HEK293 (cell line): ENCODE results near the gene CDK4.

Experiments used
- KLF9 ChIP-seq: fragments of 450-650 bp; formaldehyde crosslinking; IDR thresholded peaks from 2 replicates; pipeline ENCODE4 v1.5.1; 2016; ENCODE audit warnings: missing biosample characterization, missing genetic modification characterization, low read depth
- REST ChIP-seq: fragments of 450-650 bp; formaldehyde crosslinking; IDR thresholded peaks from 2 replicates; pipeline ENCODE4 v1.5.1; 2016; ENCODE audit warnings: missing biosample characterization, missing genetic modification characterization
- ZFP69B ChIP-seq: fragments of 450-650 bp; formaldehyde crosslinking; IDR thresholded peaks from 2 replicates; pipeline ENCODE4 v1.5.1; 2016; ENCODE audit warnings: missing biosample characterization, missing genetic modification characterization
- ZNF10 ChIP-seq: fragments of 450-650 bp; formaldehyde crosslinking; IDR thresholded peaks from 2 replicates; pipeline ENCODE4 v1.5.1; 2017; ENCODE audit warnings: missing biosample characterization, missing genetic modification characterization
- ZNF211 ChIP-seq: fragments of 450-650 bp; formaldehyde crosslinking; IDR thresholded peaks from 2 replicates; pipeline ENCODE4 v1.5.1; 2016; ENCODE audit warnings: low read depth, missing biosample characterization, missing genetic modification characterization
- ZNF274 ChIP-seq, 2 experiments: fragments of 200-500 bp in 1 of 2; fragments of 450-650 bp in 1 of 2; sonication (Bioruptor generic) in 1 of 2; formaldehyde crosslinking in 1 of 2; IDR thresholded peaks; 2 replicates each; pipeline versions ENCODE4 v1.5.1 to v1.6.1; 2014 to 2016; ENCODE audit warnings: borderline replicate concordance in 1 of 2, inconsistent platforms in 1 of 2, low read length in 1 of 2, missing biosample characterization in 1 of 2, missing genetic modification characterization in 1 of 2
- ZNF423 ChIP-seq: fragments of 450-650 bp; formaldehyde crosslinking; IDR thresholded peaks from 2 replicates; pipeline ENCODE4 v1.5.1; 2016; ENCODE audit warnings: missing biosample characterization, missing genetic modification characterization
- ZNF785 ChIP-seq: fragments of 450-650 bp; formaldehyde crosslinking; IDR thresholded peaks from 2 replicates; pipeline ENCODE4 v1.5.1; 2016; ENCODE audit warnings: missing biosample characterization, missing genetic modification characterization
- ZNF792 ChIP-seq: fragments of 450-650 bp; formaldehyde crosslinking; IDR thresholded peaks from 2 replicates; pipeline ENCODE4 v1.5.1; 2016; ENCODE audit warnings: missing biosample characterization, missing genetic modification characterization
- TF ChIP-seq, protein P1 (sequence below): fragments of 450-650 bp; formaldehyde crosslinking; IDR thresholded peaks from 2 replicates; pipeline ENCODE4 v1.5.1; 2016; ENCODE audit warnings: missing biosample characterization, missing genetic modification characterization
- TF ChIP-seq, protein P2 (sequence below): fragments of 450-650 bp; formaldehyde crosslinking; IDR thresholded peaks from 2 replicates; pipeline ENCODE4 v1.5.1; 2016; ENCODE audit warnings: missing biosample characterization, missing genetic modification characterization
- TF ChIP-seq, protein P3 (sequence below): fragments of 450-650 bp; formaldehyde crosslinking; IDR thresholded peaks from 2 replicates; pipeline ENCODE4 v1.5.1; 2016; ENCODE audit warnings: missing biosample characterization, missing genetic modification characterization

- no peak for TF ChIP-seq REST
- TF ChIP-seq, protein P1, sequence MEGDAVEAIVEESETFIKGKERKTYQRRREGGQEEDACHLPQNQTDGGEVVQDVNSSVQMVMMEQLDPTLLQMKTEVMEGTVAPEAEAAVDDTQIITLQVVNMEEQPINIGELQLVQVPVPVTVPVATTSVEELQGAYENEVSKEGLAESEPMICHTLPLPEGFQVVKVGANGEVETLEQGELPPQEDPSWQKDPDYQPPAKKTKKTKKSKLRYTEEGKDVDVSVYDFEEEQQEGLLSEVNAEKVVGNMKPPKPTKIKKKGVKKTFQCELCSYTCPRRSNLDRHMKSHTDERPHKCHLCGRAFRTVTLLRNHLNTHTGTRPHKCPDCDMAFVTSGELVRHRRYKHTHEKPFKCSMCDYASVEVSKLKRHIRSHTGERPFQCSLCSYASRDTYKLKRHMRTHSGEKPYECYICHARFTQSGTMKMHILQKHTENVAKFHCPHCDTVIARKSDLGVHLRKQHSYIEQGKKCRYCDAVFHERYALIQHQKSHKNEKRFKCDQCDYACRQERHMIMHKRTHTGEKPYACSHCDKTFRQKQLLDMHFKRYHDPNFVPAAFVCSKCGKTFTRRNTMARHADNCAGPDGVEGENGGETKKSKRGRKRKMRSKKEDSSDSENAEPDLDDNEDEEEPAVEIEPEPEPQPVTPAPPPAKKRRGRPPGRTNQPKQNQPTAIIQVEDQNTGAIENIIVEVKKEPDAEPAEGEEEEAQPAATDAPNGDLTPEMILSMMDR, result no peak
- TF ChIP-seq ZNF274 (IDR thresholded peaks at IDR 0.05; ENCODE audit: low read length), result no peak
- TF ChIP-seq ZNF274 (tag by site-specific recombination; IDR thresholded peaks at IDR 0.05; ENCODE audit: borderline replicate concordance), result no peak
- no peak for TF ChIP-seq ZNF10
- TF ChIP-seq KLF9, result no peak
- TF ChIP-seq, protein P2, sequence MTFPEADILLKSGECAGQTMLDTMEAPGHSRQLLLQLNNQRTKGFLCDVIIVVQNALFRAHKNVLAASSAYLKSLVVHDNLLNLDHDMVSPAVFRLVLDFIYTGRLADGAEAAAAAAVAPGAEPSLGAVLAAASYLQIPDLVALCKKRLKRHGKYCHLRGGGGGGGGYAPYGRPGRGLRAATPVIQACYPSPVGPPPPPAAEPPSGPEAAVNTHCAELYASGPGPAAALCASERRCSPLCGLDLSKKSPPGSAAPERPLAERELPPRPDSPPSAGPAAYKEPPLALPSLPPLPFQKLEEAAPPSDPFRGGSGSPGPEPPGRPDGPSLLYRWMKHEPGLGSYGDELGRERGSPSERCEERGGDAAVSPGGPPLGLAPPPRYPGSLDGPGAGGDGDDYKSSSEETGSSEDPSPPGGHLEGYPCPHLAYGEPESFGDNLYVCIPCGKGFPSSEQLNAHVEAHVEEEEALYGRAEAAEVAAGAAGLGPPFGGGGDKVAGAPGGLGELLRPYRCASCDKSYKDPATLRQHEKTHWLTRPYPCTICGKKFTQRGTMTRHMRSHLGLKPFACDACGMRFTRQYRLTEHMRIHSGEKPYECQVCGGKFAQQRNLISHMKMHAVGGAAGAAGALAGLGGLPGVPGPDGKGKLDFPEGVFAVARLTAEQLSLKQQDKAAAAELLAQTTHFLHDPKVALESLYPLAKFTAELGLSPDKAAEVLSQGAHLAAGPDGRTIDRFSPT (tag by site-specific recombination), result no peak
- TF ChIP-seq ZNF211, result no peak
- no peak for TF ChIP-seq ZNF423 (tag by site-specific recombination)
- no peak for TF ChIP-seq ZNF785 (tag by site-specific recombination)
- TF ChIP-seq, protein P3, sequence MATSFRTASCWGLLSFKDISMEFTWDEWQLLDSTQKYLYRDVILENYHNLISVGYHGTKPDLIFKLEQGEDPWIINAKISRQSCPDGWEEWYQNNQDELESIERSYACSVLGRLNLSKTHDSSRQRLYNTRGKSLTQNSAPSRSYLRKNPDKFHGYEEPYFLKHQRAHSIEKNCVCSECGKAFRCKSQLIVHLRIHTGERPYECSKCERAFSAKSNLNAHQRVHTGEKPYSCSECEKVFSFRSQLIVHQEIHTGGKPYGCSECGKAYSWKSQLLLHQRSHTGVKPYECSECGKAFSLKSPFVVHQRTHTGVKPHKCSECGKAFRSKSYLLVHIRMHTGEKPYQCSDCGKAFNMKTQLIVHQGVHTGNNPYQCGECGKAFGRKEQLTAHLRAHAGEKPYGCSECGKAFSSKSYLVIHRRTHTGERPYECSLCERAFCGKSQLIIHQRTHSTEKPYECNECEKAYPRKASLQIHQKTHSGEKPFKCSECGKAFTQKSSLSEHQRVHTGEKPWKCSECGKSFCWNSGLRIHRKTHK (tag by site-specific recombination), result no peak
- no peak for TF ChIP-seq ZFP69B
- no peak for TF ChIP-seq ZNF792 (tag by site-specific recombination)
Measured at GRCh38 chr12:57746025-57746424, 6.1 kb downstream of the CDK4 start.
